GM21786 (cell line): Measurements from ENCODE around the gene ING4.

Experiments used
- ATAC-seq: cut with Tn5 transposase; IDR thresholded peaks from one replicate; pipeline ENCODE4 v1.9.1; 2021; ENCODE audit not compliant: unreplicated experiment

Gene ING4

GRCh38 chr12:6688543-6688998 lies 25.7 kb upstream of the ING4 start:
- no peak for ATAC-seq

- ATAC-seq, result no peak
Measured at GRCh38 chr12:6685814-6686213, 22.9 kb upstream of the ING4 start.

DNA sequence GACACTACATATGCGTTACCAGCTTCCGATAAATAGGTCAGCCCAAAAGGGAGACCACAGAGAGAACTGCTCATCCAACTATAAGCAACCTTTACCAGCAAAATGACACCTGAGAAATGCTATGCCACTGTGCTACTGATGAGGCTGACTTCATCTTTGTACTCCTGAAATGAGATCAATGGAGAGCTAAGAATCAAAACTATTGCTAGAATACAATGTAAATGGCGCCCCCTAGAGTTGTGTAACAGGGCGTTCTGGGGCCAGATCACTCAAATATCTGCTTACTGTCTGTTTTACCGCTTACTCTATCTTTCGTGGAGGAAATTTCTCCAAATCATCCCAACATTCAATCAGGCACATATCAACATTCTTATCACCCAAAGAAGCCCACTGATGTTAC lies 21.7 kb upstream of the ING4 start:
- ATAC-seq, result no peak

DNA sequence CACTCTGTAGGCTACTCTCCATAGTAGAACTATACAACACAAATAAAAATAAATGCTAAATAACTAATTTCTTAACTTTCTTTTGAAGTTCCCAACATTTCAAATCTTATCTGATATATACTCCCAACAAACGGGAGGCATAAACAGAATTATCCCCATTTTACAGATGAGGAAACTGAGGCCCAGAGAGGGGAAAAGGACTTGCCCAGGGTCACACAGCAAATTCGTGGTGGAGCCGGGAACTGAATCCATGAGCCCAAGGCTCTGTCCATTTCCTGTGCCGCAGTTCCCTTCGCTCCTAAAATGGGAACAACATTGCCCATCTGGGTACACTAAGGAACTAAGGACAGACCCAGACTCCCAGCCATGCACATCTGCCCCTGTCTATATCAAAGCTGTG lies 14.0 kb upstream of the ING4 start:
- ATAC-seq, result no peak

DNA sequence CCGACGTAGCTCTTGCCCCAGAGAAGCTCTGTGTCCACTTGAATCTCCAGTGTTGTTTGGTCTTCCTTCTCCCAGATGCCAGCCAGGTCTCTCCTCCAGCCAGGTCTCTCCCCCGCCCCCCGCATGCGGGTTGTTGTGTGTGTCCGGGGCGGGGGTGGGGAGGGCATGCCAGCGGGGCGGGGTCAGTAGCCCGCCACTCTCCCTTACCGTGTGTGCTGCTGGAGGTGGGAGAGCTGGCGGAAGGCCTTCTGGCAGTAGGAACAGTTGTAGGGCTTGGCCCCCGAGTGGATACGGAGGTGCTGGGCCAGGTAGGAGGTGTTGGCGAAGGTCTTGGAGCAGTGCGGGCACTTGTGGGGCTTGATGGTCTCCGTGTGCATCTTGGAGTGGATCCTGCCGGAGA lies 9.2 kb upstream of the ING4 start:
- ATAC-seq, result no peak

GRCh38 chr12:6667559-6668210 lies 4.8 kb upstream of the ING4 start:
- no peak for ATAC-seq

DNA sequence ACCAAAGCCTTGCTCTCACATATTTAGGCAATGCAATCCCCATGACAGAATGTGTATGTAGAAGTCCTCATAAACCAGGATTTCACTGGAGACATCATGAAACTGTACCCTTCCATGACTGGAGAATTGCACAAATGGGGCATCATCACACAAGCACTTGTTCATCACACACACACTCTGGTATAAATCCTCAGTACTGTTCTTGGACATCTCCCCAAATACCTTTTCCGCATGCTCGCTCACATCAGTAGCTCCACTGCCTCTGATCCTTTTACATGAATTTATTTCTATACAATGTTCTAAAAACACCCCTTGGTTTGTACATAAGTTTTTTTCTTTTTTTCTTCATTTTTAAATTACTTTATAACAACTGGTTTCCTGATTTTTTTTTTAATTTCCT lies 3.3 kb upstream of the ING4 start:
- no peak for ATAC-seq

DNA sequence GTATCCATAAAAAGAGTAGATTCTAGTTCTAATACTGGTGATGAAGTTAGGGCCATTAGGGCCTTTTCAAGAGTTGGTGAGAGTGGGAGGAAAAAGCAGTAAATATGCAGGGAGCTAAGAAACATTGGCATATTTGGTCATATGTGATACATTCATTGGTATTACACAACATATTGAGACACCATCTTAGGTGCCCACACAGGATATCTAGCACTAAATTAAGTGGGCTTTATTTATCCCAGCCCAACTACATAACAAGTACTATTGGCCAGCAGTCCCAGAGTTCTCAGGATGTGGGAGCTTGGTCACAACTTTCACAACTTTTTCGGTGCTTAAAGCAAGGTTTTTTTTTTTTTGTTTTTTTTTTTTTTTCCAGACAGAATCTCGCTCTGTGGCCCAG lies 2.0 kb upstream of the ING4 start:
- no peak for ATAC-seq

DNA sequence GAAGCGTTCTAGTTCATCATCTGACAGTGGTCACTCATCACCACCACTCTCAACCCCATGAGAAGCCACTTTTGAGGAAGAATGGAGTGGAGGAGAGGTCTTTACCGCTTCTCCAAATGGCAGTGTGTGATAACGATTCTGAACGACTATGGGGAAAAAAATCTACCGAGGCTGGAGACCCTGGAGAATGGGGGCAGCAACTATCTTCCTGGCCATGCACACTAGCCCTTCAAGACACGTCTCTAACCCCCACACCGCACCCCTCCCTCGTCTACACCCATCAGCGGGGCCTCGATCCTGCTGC lies 365 bp downstream of the ING4 start:
- no peak for ATAC-seq

DNA sequence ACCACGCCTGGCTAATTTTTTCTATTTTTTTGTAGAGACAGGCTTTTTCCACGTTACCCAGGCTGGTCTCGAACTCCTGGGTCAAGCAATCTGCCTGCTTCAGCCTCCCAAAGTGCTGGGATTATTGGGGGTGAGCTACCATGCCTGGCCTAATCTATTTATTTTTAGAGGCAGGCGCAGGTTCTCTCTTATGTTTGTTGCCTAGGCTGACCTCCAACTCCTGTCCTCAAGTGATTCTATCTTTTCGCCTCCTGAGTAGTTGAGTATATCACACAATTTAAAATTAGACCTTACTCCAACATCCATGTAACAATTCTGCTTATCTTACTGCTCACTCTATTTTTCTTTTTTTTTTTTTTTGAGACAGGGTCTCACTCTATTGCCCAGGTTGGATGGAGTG lies 8.9 kb downstream of the ING4 start:
- ATAC-seq, result no peak

DNA sequence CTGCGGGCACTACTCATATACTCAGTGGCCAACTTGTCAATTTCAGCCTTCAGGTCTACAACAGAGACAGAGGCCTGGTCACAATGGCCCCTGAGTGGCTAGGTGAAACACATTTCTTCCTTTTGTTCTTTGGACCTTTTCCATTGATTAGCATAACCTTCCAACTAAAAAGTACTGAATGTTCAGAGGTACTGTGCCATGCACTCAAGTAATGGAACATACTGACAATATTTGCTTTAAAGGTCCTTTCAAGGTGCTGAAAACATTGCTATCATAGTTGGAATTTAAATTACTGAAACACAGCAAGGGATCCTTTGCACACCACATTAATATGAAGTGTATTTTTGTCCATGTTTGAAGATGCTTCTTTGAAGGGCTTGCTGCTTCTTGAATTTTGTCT lies 9.6 kb downstream of the ING4 start:
- ATAC-seq, result no peak

- ATAC-seq, result no peak
Measured at GRCh38 chr12:6652391-6652790, 10.5 kb downstream of the ING4 start.

- ATAC-seq, result no peak
Measured at GRCh38 chr12:6650832-6651231, 12.1 kb downstream of the ING4 start.

- no peak for ATAC-seq
Measured at GRCh38 chr12:6647083-6647604, 15.8 kb downstream of the ING4 start, which contains the start of gene ACRBP. Gene ACRBP (minus strand): TSS chr12:6647432. CDS start chr12:6647366, 66 bp downstream.

GRCh38 chr12:6646276-6647082 lies 16.4 kb downstream of the ING4 start:
- ATAC-seq, result no peak

GRCh38 chr12:6644903-6645302 lies 18.0 kb downstream of the ING4 start:
- ATAC-seq, result no peak

GRCh38 chr12:6644257-6644596 lies 18.7 kb downstream of the ING4 start:
- no peak for ATAC-seq

- no peak for ATAC-seq
Measured at GRCh38 chr12:6643569-6644256, 19.2 kb downstream of the ING4 start.

- ATAC-seq, result no peak
Measured at GRCh38 chr12:6641131-6641530, 21.8 kb downstream of the ING4 start.

DNA sequence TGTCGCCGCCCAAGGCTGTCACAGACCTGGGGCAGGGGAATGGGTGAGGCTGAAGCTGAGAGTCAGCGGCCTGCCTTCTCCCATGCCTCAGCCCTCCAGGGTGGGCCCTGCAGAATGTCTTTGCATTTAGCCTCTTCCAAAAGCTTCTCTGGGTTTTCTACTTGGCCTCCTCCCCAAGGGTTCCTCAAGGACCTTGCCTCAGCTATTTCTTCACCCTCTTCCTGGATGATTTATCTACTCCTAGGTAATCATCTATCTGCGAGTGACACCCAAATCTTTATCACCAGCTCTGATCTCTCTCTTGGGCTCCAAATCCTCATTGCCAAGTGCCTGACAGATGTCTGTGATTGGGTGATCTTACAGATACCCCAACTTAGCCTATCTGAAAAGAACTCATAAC lies 22.4 kb downstream of the ING4 start:
- no peak for ATAC-seq

GRCh38 chr12:6639151-6639801 lies 23.6 kb downstream of the ING4 start:
- no peak for ATAC-seq
